Activated naive CD8-positive, alpha-beta T cell treated with anti-CD3 and anti-CD28 coated beads, Interleukin-2, amount 10 ng/mL, durations not matched to agents 7 days and 5 days (primary cell): ENCODE results near the gene RBP3. TPM values are rescaled to one million over a fixed set of nuclear protein-coding genes. Genes with fewer than 3 reads are reported as not detected.

Source experiments
- ATAC-seq: fragments of 150-1000 bp; cut with Tn5 transposase; one replicate; pipeline ENCODE4 v1.10.0; 2021; ENCODE audit warnings: low read depth, moderate library complexity
- POLR2A ChIA-PET: fragments of 350-600 bp; sonication (Branson Sonifier 250); formaldehyde crosslinking; loops from one replicate; lab custom pipeline; 2021; ENCODE audit warnings: antibody characterized with exemption; lab: Charles Lee
- DNase-seq: peaks from one replicate; pipeline ENCODE4 v3.0.0; 2021
- H3K27ac Mint-ChIP-seq: one replicate; pipeline ENCODE4 v1.8.0; 2022; ENCODE audit warnings: mild to moderate bottlenecking, mixed read lengths
- H3K27me3 Mint-ChIP-seq: one replicate; pipeline ENCODE4 v1.8.0; 2022; ENCODE audit warnings: mild to moderate bottlenecking, moderate library complexity, mixed read lengths
- H3K36me3 Mint-ChIP-seq: one replicate; pipeline ENCODE4 v1.8.0; 2021; ENCODE audit warnings: mild to moderate bottlenecking, mixed read lengths
- H3K4me1 Mint-ChIP-seq: one replicate; pipeline ENCODE4 v1.8.0; 2021; ENCODE audit warnings: mixed read lengths
- H3K4me3 Mint-ChIP-seq: one replicate; pipeline ENCODE4 v1.8.0; 2022; ENCODE audit warnings: mild to moderate bottlenecking, moderate library complexity, mixed read lengths
- H3K9me3 Mint-ChIP-seq: one replicate; pipeline ENCODE4 v1.8.0; 2021; ENCODE audit warnings: mixed read lengths
- total RNA-seq, 2 experiments: library from RNA; stranded (reverse); gene quantifications; one replicate each; pipeline ENCODE4 v1.2.3, GENCODE V29; 2021

RBP3 gene
- total RNA-seq, 2 experiments from 2014 or later = not detected

- H3K9me3 Mint-ChIP-seq = no peaks in the 10 kb centered on the region
- H3K27ac Mint-ChIP-seq = no peak overlapping the region
- H3K4me3 Mint-ChIP-seq = no peak overlapping the region
- ATAC-seq = no peak
- DNase-seq = no peak
- no peaks in the 10 kb centered on the region for H3K36me3 Mint-ChIP-seq
- POLR2A ChIA-PET = no interaction called here
- no peaks in the 10 kb centered on the region for H3K27me3 Mint-ChIP-seq
- H3K4me1 Mint-ChIP-seq = peaks cover 20% of the 10 kb centered on the region
Observed at GRCh38 chr10:47310090-47310505, 38.1 kb upstream of the RBP3 start.

GRCh38 chr10:47311193-47311931, 36.8 kb upstream of the RBP3 start:
- DNase-seq (peak; percentile 65), ATAC-seq (peak; percentile 86)
- H3K36me3 Mint-ChIP-seq = no peaks in the 10 kb centered on the region
- H3K9me3 Mint-ChIP-seq = no peaks in the 10 kb centered on the region
- POLR2A ChIA-PET = interaction anchor here (0.7 to 3.5 kb wide), 10 partner anchors 9 to 287 kb away, joined by 3 to 27 read pairs (median 3); no protein-coding TSS in a partner anchor
- peaks cover 20% of the 10 kb centered on the region for H3K4me1 Mint-ChIP-seq
- H3K4me3 Mint-ChIP-seq = peak overlapping the region; percentile 47
- H3K27ac Mint-ChIP-seq = peak overlapping the region; percentile 89
- H3K27me3 Mint-ChIP-seq = no peaks in the 10 kb centered on the region

DNA sequence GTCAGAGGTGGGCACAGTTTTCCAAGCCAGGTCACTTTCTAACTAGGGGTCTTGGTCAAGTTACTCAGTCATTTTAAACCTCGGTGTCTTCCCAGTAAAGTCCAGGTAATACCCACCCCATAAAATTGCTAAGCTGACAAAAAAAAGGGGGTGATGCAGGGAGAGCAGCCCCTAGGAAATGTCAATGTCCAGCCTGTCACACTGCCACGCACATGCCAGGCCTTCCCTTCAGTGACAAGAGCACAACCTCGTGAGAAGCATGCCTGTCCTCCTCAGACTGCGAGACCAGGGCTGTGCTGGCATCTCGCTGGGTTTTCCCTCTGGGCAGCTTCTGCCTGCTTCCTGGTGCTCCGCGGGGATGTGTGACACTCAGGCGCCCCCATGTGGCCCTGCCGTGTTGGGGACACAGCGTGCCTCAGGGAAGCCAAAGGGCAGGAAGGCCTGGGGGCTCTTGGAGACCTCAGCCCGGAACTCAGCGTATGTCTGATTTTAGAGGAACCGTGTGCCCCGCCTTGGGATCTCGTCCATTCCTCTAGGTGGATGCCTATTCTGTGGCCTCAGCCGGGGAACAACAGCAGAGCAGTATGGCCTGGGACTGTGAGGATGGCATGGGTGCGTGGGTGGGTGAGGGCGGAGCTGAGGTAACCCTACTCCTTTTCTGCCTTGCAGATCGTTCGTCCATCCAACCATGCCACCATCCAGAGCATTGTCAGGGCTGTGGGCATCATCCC, 36.1 kb upstream of the RBP3 start:
- H3K27ac Mint-ChIP-seq = peak overlapping the region; percentile 89
- no peaks in the 10 kb centered on the region for H3K9me3 Mint-ChIP-seq
- DNase-seq = peak; percentile 86
- no peaks in the 10 kb centered on the region for H3K27me3 Mint-ChIP-seq
- H3K36me3 Mint-ChIP-seq = no peaks in the 10 kb centered on the region
- H3K4me3 Mint-ChIP-seq = peak overlapping the region; percentile 47
- POLR2A ChIA-PET = interaction anchor here (0.7 to 3.5 kb wide), 9 partner anchors 9 to 288 kb away, joined by 3 to 27 read pairs (median 3); no protein-coding TSS in a partner anchor
- H3K4me1 Mint-ChIP-seq = peaks cover 18% of the 10 kb centered on the region
- ATAC-seq = peak; percentile 71

DNA sequence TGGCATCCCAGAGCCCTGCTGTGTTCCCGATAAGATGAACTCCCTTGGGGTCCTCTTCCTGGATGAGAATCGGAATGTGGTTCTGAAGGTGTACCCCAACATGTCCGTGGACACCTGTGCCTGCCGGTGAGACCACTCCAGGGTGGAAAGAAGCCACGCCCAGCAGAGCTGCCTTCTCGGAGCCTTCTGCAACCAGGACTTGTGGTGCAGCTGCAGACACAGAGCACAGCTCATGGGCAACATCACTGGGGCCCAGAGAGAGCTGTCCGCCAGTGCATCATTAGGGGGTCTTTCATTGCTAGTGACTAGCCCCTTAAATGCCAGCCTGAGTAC, 35.5 kb upstream of the RBP3 start:
- Mint-ChIP-seq H3K27ac (no peak overlapping the region), H3K27me3 (no peaks in the 10 kb centered on the region), H3K4me3 (no peak overlapping the region), H3K9me3 (no peaks in the 10 kb centered on the region), H3K36me3 (no peaks in the 10 kb centered on the region), H3K4me1 (peaks cover 18% of the 10 kb centered on the region)
- no peak for ATAC-seq
- DNase-seq = no peak
- POLR2A ChIA-PET = interaction anchor here (1.0 to 3.5 kb wide), 4 partner anchors 10 to 264 kb away, joined by 3 to 27 read pairs (median 4); no protein-coding TSS in a partner anchor

GRCh38 chr10:47314416-47314970, 33.7 kb upstream of the RBP3 start:
- peaks cover 17% of the 10 kb centered on the region for H3K4me1 Mint-ChIP-seq
- no peak for ATAC-seq
- POLR2A ChIA-PET = interaction anchor here (1.2 kb wide), 1 partner anchor 267 kb away, joined by 3 read pairs; no protein-coding TSS in a partner anchor
- no peaks in the 10 kb centered on the region for H3K36me3 Mint-ChIP-seq
- H3K27ac Mint-ChIP-seq = no peak overlapping the region
- peak; percentile 17 for DNase-seq
- no peak overlapping the region for H3K4me3 Mint-ChIP-seq
- no peaks in the 10 kb centered on the region for H3K27me3 Mint-ChIP-seq
- no peaks in the 10 kb centered on the region for H3K9me3 Mint-ChIP-seq

DNA sequence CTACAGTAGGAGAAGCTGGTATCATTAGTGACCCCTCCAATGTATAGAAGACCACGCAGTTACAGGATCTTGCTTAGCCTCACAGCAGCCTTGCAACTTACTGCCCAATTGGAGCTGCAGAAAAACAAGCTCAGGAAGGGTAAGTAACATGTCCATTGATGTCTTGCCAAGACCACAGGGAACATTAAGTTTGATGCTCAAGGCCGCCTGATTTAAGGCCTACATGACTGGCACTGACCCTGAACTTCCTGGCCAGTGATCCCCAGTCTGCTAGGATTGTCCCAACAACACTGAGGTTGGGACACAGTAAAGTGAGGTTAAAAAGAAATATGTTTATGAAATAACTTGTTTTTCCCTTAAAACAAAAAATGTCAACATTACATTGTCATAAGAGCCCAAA, 32.7 kb upstream of the RBP3 start:
- Mint-ChIP-seq H3K4me3 (no peak overlapping the region), H3K4me1 (peaks cover 16% of the 10 kb centered on the region), H3K27me3 (no peaks in the 10 kb centered on the region), H3K9me3 (no peaks in the 10 kb centered on the region), H3K36me3 (no peaks in the 10 kb centered on the region), H3K27ac (no peak overlapping the region)
- DNase-seq = no peak
- POLR2A ChIA-PET = interaction anchor here (1.2 kb wide), 1 partner anchor 268 kb away, joined by 3 read pairs; no protein-coding TSS in a partner anchor
- ATAC-seq = no peak

GRCh38 chr10:47316131-47316530, 32.0 kb upstream of the RBP3 start:
- H3K36me3 Mint-ChIP-seq = no peaks in the 10 kb centered on the region
- no peak for ATAC-seq
- peaks cover 10% of the 10 kb centered on the region for H3K4me1 Mint-ChIP-seq
- peaks cover 3% of the 10 kb centered on the region for H3K27me3 Mint-ChIP-seq
- DNase-seq = no peak
- H3K27ac Mint-ChIP-seq = no peak overlapping the region
- POLR2A ChIA-PET = no interaction called here
- no peaks in the 10 kb centered on the region for H3K9me3 Mint-ChIP-seq
- H3K4me3 Mint-ChIP-seq = no peak overlapping the region

DNA sequence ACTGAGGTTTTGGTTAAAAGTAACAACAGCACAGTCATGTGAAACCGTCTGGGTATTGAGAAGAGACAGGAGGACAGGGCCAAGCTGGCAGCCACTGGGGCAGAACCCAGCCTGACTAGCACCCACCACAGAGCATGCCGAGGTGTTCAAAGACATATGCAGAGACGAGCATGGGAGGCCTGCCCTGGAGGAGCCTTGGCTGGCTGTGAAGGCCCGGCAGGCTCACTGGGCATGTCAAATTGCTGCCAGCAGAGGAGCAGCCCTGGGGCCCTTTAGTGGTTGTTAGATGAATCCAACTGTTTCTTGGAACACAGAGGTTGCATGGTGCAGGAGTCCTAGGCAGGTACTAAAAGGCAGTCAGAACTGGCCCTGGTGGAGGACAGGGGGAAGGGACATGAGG, 30.9 kb upstream of the RBP3 start:
- POLR2A ChIA-PET = no interaction called here
- Mint-ChIP-seq H3K9me3 (no peaks in the 10 kb centered on the region), H3K4me3 (no peak overlapping the region), H3K36me3 (no peaks in the 10 kb centered on the region), H3K27ac (no peak overlapping the region), H3K4me1 (no peaks in the 10 kb centered on the region), H3K27me3 (peaks cover 4% of the 10 kb centered on the region)
- no peak for DNase-seq
- no peak for ATAC-seq

DNA sequence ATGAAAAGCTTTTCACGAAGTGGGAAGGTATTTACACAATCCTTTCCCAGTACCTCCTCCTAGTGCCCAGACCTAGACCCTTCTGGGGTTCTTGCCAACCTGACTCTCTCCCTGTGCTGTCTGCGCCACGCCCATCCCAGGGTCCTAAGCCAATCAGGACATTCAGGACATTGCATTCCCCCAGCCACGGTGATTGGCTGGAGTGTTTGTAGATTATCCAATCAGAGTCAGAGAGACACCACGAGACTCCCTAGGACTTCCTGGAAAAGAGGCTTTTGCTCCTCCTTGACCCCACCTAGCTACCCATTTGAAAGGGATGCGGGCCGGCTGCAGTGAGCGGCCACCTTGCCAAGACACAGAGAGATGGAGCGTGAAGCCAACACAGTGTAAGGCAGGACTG, 29.5 kb upstream of the RBP3 start:
- Mint-ChIP-seq H3K27me3 (peaks cover 6% of the 10 kb centered on the region), H3K4me1 (peaks cover 1% of the 10 kb centered on the region), H3K9me3 (no peaks in the 10 kb centered on the region), H3K36me3 (no peaks in the 10 kb centered on the region), H3K4me3 (no peak overlapping the region), H3K27ac (no peak overlapping the region)
- DNase-seq = peak; percentile 8
- POLR2A ChIA-PET = interaction anchor here (0.6 kb wide), 1 partner anchor 20 kb away, joined by 3 read pairs; no protein-coding TSS in a partner anchor
- ATAC-seq = no peak

DNA sequence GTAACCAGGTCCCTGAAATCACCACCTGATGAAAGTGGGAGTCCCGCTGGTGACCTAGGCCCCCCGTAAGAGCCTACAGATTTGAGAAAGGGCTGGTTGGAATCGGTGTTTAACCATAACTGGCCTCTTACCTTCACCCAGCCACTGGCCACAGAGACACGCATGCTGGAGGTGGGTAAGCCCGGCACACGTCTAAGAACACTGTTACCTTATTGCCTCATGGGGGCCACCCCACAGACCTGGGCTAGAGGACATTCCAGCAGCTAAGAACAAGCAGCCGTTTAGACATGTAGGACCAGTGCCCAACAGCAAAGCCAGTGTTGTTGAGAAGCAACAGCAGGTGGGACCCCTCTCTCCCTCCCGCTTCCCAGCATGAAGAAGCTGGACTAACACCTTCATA, 28.4 kb upstream of the RBP3 start:
- Mint-ChIP-seq H3K27ac (no peak overlapping the region), H3K4me3 (no peak overlapping the region)
- POLR2A ChIA-PET = no interaction called here

GRCh38 chr10:47320812-47321211, 27.4 kb upstream of the RBP3 start:
- ATAC-seq = no peak

More for the DNA sequence above, 28.4 kb upstream of the RBP3 start:
- Mint-ChIP-seq H3K27me3 (peaks cover 6% of the 10 kb centered on the region), H3K36me3 (no peaks in the 10 kb centered on the region), H3K4me1 (peaks cover 1% of the 10 kb centered on the region), H3K9me3 (no peaks in the 10 kb centered on the region)
- DNase-seq (no peak), ATAC-seq (no peak)

GRCh38 chr10:47321521-47322195, 26.5 kb upstream of the RBP3 start:
- H3K27ac Mint-ChIP-seq = no peak overlapping the region
- H3K9me3 Mint-ChIP-seq = no peaks in the 10 kb centered on the region
- POLR2A ChIA-PET = no interaction called here
- H3K27me3 Mint-ChIP-seq = peaks cover 6% of the 10 kb centered on the region
- peaks cover 1% of the 10 kb centered on the region for H3K4me1 Mint-ChIP-seq
- no peak for ATAC-seq
- H3K36me3 Mint-ChIP-seq = no peaks in the 10 kb centered on the region
- no peak overlapping the region for H3K4me3 Mint-ChIP-seq
- no peak for DNase-seq

More at GRCh38 chr10:47320812-47321211, 27.4 kb upstream of the RBP3 start:
- Mint-ChIP-seq H3K9me3 (no peaks in the 10 kb centered on the region), H3K27me3 (peaks cover 6% of the 10 kb centered on the region), H3K27ac (no peak overlapping the region), H3K36me3 (no peaks in the 10 kb centered on the region), H3K4me1 (peaks cover 1% of the 10 kb centered on the region), H3K4me3 (no peak overlapping the region)
- no peak for DNase-seq
- POLR2A ChIA-PET = no interaction called here
